ENCODE data around the gene PIGW. TPM values are rescaled to one million over a fixed set of nuclear protein-coding genes. Genes with fewer than 3 reads are reported as not detected.

PIGW gene
- total and polyA plus RNA-seq, 2 of the 8 experiments (the other 6 are each of a cell fraction or from before 2014, with no cell fraction given): 12.1 to 28.9 TPM

GRCh38 chr17:36503456-36504155, 31.2 kb upstream of the PIGW start:
- DNase-seq (ENCODE audit: low read depth in 1 of 2, low spot score in 2 of 2): no peak
- H3K36me3 ChIP-seq (ENCODE audit: control insufficient read depth in 2 of 4, insufficient read depth in 4 of 4, low read length in 3 of 4): peaks cover 45 to 89% (median 81%) of the 10 kb centered on the region in 4 experiments

More at GRCh38 chr17:36503456-36504155, 31.2 kb upstream of the PIGW start:
- 95% methylated on average over 7 of the region's 7 CpGs; no CpG with 5 or more reads in 1 of the 2 experiments for WGBS, 2 experiments (ENCODE audit: extremely low coverage in 1 of 2, insufficient coverage in 1 of 2, insufficient read length in 1 of 2, insufficient replicate concordance in 2 of 2, low coverage in 1 of 2, low lambda C conversion rate in 2 of 2, missing lambda C conversion rate in 1 of 2)
- Histone ChIP-seq H3K79me2 (ENCODE audit: control insufficient read depth in 1 of 2, insufficient read depth in 2 of 2, low read length in 2 of 2) (no peaks in the 10 kb centered on the region), H4K5ac (ENCODE audit: insufficient read length, low read depth, low read length) (no peak overlapping the region), H3K4ac (replicated peaks; ENCODE audit: insufficient read length, low read depth, low read length) (no peak overlapping the region), H3K14ac (ENCODE audit: insufficient read length) (no peak overlapping the region), H3K9me3 (ENCODE audit: insufficient read depth in 2 of 2, low read depth in 1 of 2, low read length in 1 of 2) (no peaks in the 10 kb centered on the region), H3K23ac (ENCODE audit: insufficient read length) (no peak overlapping the region), H2BK15ac (ENCODE audit: low read length) (no peak overlapping the region), H4K8ac (ENCODE audit: extremely low read depth, insufficient read depth, low read length) (no peak overlapping the region), H2AK5ac (ENCODE audit: low read depth, low read length) (no peak overlapping the region), H2BK5ac (ENCODE audit: low read depth, low read length) (no peak overlapping the region), H3K4me3 (ENCODE audit: extremely low read depth in 1 of 4, insufficient read depth in 2 of 4, low read depth in 3 of 4, low read length in 4 of 4) (no peak overlapping the region), H3K79me1 (ENCODE audit: low read depth, low read length) (no peaks in the 10 kb centered on the region), H2BK120ac (replicated peaks; ENCODE audit: low read depth, low read length) (no peak overlapping the region), H3K27ac (ENCODE audit: low read depth, low read length) (no peak overlapping the region), H3K9ac (replicated peaks in 1 of 4; ENCODE audit: extremely low read depth in 1 of 4, low read depth in 3 of 4, low read length in 3 of 4) (no peak overlapping the region), H2AFZ (ENCODE audit: low read length) (no peak overlapping the region), H3K4me1 (replicated peaks in 1 of 4; ENCODE audit: control insufficient read depth in 3 of 4, insufficient read depth in 4 of 4, low read length in 3 of 4) (no peaks in the 10 kb centered on the region), H4K20me1 (replicated peaks in 1 of 2; ENCODE audit: control insufficient read depth in 1 of 2, insufficient read depth in 2 of 2, low read length in 2 of 2) (peaks cover 10 to 11% of the 10 kb centered on the region in 2 experiments), H3K18ac (ENCODE audit: extremely low read depth, low read length) (no peak overlapping the region), H2BK20ac (ENCODE audit: low read length) (no peak overlapping the region), H3K56ac (replicated peaks; ENCODE audit: insufficient read length, low read depth, low read length) (no peak overlapping the region), H3K4me2 (ENCODE audit: insufficient read depth in 1 of 2, low read depth in 2 of 2, low read length in 2 of 2) (no peak overlapping the region), H2BK12ac (ENCODE audit: low read depth, low read length) (no peak overlapping the region), H3K27me3 (replicated peaks in 1 of 4; ENCODE audit: control insufficient read depth in 3 of 4, extremely low read depth in 1 of 4, insufficient read depth in 3 of 4, low read length in 3 of 4) (no peaks in the 10 kb centered on the region), H4K91ac (replicated peaks; ENCODE audit: insufficient read length, low read length) (no peak overlapping the region), H3K23me2 (ENCODE audit: low read depth, low read length) (0 out of 2 replicates have a peak, but pooled peaks cover 3% of the 10 kb centered on the region)
- POLR2A ChIA-PET (ENCODE audit: partially characterized antibody): interaction anchor here (1.3 to 13.9 kb wide), 5 partner anchors 8 to 32 kb away, joined by 3 to 205 read pairs (median 53); partner anchors contain the start of genes MYO19 and PIGW
- no peak for FAIRE-seq
- TF ChIP-seq RAD21 (IDR thresholded peaks at IDR 0.05 in 1 of 2, conservative IDR thresholded peaks at IDR 0.05 in 1 of 2; ENCODE audit: low read depth in 2 of 2, low read length in 2 of 2) (no peak), RFX5 (IDR thresholded peaks at IDR 0.05; ENCODE audit: borderline replicate concordance, low read depth, low read length) (no peak), MAX (IDR thresholded peaks at IDR 0.05) (no peak), POLR2A (IDR thresholded peaks at IDR 0.05; ENCODE audit: control extremely low read depth in 1 of 2, low read depth in 2 of 2, low read length in 2 of 2) (no peak), ASH2L (IDR thresholded peaks at IDR 0.05; ENCODE audit: low read length) (no peak), TAF7 (optimal IDR thresholded peaks at IDR 0.05; ENCODE audit: borderline replicate concordance, low read depth, low read length) (no peak), RXRA (IDR thresholded peaks at IDR 0.05; ENCODE audit: insufficient read depth, low read depth, low read length) (no peak), BRCA1 (IDR thresholded peaks at IDR 0.05; ENCODE audit: low read depth, low read length) (no peak), USF2 (IDR thresholded peaks at IDR 0.05; ENCODE audit: low read length) (no peak), FOSL1 (IDR thresholded peaks at IDR 0.05; ENCODE audit: insufficient read depth, low read depth, low read length) (no peak), POLR2AphosphoS5 (IDR thresholded peaks at IDR 0.05; ENCODE audit: low read depth, low read length) (no peak)
- CTCF ChIA-PET (ENCODE audit: partially characterized antibody): no interaction called here

Data from H1 (cell line).